Measurements from ENCODE around the gene SLC26A2.

GRCh38 chr5:149944666-149945065 is 15.9 kb upstream of the SLC26A2 start, which contains the start of gene PDE6A:
- no peak for TF ChIP-seq POLR2A (IDR thresholded peaks at IDR 0.05)
- TF ChIP-seq POLR2AphosphoS5 (IDR thresholded peaks at IDR 0.05), result no peak

Measured in sigmoid colon (tissue), 4 donors.